Esophagus mucosa (tissue), 1 donor: ENCODE data around the gene AIF1L. TPM values are rescaled to one million over a fixed set of nuclear protein-coding genes. Genes with fewer than 3 reads are reported as not detected.
"Not testable (repeated sequence)": the region's sequence is repeated elsewhere in the genome, so short reads cannot be mapped to it uniquely, and the experiment has no call there.

Experiments used
- ATAC-seq: fragments of 200-7000 bp; cut with Tn5 transposase; one replicate; pipeline ENCODE4 v1.9.1; 2020
- total RNA-seq: library from RNA; stranded (reverse); gene quantifications from one replicate; pipeline ENCODE4 v1.2.4, GENCODE V29; 2023
- donor health status: DM: yes; HTN: yes; CAD: no.

Gene AIF1L
- total RNA-seq, 1 donor from 2014 or later = 63.3 TPM

GRCh38 chr9:131125038-131125287 is 28.6 kb downstream of the AIF1L start:
- ATAC-seq = peak; percentile 0

DNA sequence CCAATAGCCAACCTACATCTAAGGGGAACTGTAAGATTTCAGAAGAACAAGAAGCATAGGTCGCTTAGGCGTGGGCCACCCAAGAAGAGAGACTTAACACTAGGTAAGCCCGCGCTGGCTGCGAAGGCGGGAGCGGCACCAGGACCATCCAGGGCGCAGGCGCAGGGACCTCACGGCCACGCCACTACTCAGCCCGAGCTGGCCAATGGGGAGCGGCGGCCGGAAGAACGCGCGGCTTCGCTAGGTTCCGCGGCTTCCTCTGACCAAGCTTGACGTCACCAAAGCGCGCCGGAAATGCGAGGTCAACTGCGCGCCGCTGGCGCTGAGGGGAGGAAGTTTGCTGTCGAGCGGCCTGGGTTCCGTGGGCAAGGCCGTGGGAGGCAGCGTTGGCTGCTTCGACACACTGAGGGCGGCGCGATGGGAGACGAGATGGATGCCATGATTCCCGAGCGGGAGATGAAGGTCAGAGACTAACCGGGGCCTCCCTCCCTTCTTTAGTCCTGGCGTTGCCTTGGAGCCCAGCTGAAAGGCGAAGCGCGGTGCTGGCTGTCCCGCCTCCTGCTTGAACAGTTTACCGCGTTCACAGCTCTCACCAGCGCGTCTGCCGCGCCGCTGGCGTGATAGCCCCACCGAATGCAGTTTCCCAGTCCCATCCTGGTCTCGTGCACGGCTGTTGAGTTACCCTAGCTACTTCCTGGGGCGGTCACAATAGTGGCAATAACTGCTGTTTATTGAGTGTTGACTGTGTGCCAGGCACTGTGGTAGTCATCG is 29.1 kb downstream of the AIF1L start, which contains the start of gene NUP214:
Gene NUP214 (plus strand): TSS at position 299 of the 771 bp plus-strand sequence. CDS start 119 bp downstream, at position 418.
- ATAC-seq = peak; percentile 98

GRCh38 chr9:131126059-131126426 is 29.7 kb downstream of the AIF1L start:
- ATAC-seq = no peak

GRCh38 chr9:131129183-131129582 is 32.9 kb downstream of the AIF1L start:
- ATAC-seq = no peak

DNA sequence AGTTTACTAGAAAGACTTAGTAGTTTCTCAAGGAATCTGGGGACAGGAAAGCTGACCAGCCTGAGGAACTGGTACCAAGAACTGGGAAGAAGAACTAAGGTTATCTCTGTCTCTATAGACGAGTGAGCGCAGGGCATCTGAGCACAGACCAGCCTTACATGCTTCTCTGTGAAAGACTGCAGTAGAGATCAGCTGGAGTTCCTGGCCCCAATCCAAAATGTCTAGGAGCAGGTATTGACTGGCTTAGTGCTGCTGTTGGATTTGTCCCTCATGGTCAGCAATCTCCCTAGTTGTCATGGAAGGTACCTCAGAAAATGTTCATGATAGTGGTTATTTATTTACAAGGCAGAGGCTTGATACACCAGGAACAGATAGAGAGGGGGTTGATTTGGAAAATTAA is 42.3 kb downstream of the AIF1L start:
- ATAC-seq = no peak

GRCh38 chr9:131140112-131140511 is 43.8 kb downstream of the AIF1L start:
- ATAC-seq = no peak

DNA sequence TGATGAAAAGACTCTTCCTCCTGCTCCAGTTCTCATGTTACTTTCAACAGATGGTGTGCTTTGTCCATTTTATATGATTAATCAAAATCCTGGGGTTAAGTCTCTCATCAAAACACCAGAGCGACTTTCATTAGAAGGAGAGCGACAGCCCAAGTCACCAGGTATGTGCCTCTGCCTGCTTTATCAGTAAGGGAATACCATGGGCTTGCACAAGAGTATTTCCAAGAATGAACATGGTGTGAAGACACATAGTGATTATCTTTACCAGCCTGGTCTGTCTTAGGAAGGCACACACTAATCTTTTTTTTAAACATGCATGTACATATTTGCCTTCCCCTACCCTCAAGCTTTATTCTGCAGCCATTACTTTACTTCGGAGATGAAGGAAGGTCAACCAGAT is 44.2 kb downstream of the AIF1L start:
- no peak for ATAC-seq

GRCh38 chr9:131142160-131142559 is 45.8 kb downstream of the AIF1L start:
- no peak for ATAC-seq

DNA sequence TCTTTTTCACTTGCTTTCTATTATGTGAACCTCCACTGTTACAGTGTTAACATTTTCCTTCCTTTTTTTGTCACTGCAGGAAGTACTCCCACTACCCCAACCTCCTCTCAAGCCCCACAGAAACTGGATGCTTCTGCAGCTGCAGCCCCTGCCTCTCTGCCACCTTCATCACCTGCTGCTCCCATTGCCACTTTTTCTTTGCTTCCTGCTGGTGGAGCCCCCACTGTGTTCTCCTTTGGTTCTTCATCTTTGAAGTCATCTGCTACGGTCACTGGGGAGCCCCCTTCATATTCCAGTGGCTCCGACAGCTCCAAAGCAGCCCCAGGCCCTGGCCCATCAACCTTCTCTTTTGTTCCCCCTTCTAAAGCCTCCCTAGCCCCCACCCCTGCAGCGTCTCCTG is 47.9 kb downstream of the AIF1L start:
- ATAC-seq = no peak

DNA sequence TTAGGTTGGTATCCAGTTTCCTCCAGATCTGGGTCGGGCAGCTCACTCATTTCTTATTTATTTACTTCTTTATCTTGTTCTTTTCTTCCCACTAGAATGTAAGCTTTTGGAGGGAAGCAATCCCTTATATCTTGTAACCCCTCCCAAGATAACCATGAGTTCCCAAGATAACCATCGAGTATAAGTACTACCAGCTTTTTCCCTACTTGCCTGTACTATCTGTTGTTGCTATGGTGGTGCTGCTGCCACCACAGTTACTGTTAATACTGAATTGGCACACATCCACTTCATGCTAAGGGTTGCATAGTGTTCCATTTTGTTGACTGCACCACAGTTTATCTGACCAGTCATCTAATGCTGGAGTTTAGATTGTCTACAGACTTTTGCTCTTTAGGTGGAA is 48.9 kb downstream of the AIF1L start:
- no peak for ATAC-seq

DNA sequence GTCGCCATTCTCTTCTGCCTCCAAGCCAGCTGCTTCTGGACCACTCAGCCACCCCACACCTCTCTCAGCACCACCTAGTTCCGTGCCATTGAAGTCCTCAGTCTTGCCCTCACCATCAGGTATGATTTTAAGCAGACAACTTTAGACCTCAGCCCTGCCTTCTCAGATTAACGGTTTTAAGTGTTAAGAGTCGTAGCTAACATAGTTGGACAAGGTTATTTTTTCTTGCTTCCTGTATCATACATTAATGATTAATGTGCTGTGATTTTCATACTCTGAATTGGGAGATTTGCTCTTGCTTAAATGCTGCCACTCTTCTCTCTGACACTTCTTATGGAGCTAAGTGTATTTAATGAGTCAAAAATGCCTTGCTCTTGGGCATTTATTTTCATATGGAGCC is 49.9 kb downstream of the AIF1L start:
- ATAC-seq = no peak

- no peak for ATAC-seq
Measured at GRCh38 chr9:131148276-131148675, 51.9 kb downstream of the AIF1L start.

- ATAC-seq = no peak
Measured at GRCh38 chr9:131148966-131149687, 52.8 kb downstream of the AIF1L start.

DNA sequence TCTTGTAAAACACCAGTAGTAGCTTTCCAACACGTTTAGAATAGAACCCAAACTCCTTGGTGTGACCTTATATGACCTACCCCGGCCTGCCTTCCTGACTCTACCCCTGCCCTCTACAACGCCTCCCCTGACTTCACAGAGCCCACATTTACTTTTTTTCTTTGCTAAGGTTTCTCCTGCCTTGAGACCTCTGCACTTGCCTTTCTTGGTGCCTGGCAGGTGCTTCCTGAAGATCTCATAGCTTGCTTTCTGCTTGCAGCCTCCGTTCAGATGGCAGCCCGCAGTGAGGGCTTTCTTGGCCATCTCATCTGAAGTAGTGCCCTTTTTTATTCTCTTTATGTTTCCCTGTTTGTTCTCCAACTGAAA is 53.3 kb downstream of the AIF1L start:
- no peak for ATAC-seq

DNA sequence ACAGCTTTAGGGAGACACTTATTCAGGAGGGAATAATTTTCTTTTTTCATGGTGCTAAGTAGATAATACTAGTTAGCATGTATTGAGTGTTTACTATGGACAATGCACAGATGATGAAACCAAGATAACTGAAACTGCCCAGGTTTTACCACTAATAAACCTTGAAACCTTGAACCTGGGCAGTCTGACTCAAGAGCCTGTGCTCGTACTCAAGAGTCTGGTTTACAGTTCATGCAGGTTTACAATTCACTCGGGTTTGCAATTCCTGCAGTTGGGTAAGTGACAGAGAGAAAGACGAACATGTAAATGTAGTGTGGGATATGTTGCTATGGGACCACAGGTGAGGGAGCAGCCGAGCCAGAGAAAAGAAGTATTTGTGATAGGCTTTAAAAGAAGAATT is 57.3 kb downstream of the AIF1L start:
- ATAC-seq = no peak

DNA sequence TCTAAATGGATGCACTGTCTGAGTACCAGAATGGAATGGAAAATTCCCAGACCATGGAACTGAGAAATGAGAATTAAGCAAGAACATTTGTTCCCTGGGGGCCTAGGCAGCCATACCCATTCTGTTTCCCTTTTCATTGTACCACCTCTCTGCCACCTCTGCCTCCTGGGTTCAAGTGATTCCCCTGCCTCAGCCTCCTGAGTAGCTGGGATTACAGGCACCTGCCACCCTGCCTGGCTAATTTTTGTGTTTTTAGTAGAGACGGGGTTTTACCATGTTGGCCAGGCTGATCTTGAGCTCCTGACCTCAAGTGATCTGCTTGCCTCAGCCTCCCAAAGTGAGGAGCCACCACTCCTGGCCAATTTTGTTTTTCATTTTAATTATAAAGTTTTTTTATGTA is 62.3 kb downstream of the AIF1L start:
- ATAC-seq = not testable (repeated sequence)

GRCh38 chr9:131160416-131161112 is 64.2 kb downstream of the AIF1L start:
- ATAC-seq = no peak

DNA sequence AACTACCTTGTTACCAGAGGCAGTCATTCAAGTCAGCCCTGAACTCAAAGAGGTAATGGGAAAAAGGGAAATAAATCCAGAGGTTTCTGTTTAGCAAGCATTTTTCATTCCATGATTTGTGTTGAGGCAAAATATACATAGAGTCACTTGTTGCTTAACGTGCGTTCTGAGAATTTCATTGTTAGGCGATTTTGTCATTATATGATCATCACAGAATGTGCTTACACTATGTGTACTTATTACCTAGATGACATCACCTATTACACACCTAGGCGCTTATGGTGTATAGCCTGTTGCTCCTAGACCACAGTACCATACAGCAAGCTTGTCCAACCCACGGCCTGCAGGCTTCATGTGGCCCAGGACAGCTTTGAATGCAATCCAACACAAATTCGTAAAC is 65.3 kb downstream of the AIF1L start:
- peak; percentile 48 for ATAC-seq

- no peak for ATAC-seq
Measured at GRCh38 chr9:131162886-131163285, 66.6 kb downstream of the AIF1L start.

DNA sequence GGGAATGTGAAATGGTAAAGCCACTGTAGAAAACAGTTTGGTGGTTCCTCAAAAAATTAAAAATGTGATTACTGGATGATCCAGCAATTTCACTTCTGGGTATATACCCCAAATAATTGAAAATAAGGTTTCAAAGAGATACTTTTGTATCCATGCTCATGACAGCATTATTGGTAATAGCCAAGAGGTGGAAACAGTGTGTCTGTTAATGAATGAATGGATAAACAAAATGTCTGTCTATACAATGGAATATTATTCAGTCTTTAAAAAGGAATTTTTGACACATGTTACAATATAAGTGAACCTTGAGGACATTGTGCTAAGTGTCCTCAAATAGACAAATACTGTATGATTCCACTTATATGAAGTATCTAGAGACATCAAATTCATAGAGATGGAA is 69.2 kb downstream of the AIF1L start:
- ATAC-seq = no peak

DNA sequence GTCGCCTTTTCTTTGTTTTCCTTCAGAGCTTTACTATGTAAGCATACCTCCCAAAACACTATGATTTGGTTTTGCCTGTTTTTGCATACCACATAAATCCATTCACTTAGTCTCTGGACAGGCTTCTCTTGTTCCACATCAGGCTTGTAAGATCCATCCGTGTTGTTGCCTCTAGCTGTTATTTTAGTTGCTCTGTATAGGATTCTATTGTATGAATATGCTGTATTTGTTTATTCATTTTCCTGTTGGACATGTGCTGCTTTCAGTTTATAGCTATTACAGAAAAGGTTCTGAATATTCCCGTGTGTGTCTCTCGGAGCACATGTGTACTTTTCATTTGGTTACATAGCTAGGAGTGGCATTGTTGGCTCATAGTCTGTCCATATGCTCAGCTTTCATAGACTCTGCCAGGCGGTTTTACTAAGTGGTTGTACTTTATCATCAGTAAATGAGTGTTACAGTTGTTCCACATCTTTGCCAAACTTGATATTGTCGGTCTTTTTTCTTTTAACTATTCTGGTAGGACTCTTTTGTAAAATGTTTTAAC is 70.9 kb downstream of the AIF1L start:
- ATAC-seq = no peak

DNA sequence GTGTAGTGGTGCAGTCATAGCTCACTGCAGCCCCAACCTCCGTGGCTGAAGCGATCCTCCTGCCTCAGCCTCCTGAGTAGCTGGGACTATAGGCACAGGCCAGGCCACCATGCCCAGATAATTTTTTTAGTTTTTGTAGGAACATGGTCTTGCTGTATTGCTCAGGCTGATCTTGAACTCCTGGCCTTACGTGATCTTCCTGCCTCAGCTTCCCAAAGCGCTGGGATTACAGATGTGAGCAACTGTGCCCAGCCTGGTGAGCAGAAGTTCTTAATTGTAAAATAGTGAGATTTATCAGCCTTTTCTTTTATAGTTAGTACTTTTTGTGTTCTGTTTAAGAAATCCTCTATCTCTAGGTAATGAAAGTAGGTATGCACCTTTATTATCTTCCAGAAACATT is 71.6 kb downstream of the AIF1L start:
- no peak for ATAC-seq

GRCh38 chr9:131169563-131170240 is 73.4 kb downstream of the AIF1L start:
- no peak for ATAC-seq
